ENCODE data around the gene CHST15. TPM values are rescaled to one million over a fixed set of nuclear protein-coding genes. Genes with fewer than 3 reads are reported as not detected.
"Not testable (repeated sequence)": the region's sequence is repeated elsewhere in the genome, so short reads cannot be mapped to it uniquely, and the experiment has no call there.

Gene CHST15
- total and polyA plus RNA-seq, 8 donors, result 2.6 to 30.4 (median 14.6) TPM

- intact Hi-C loops (cut with DNase I; ENCODE audit: low total_unique reads), result no loop called here
- DNase-seq, result no peak
- H3K36me3 ChIP-seq, result no peaks in the 10 kb centered on the region
- H3K4me3 ChIP-seq, result no peak overlapping the region
- TF ChIP-seq CTCF (IDR thresholded peaks at IDR 0.05) (no peak), EP300 (IDR thresholded peaks at IDR 0.05) (no peak), POLR2A (IDR thresholded peaks at IDR 0.05) (no peak), POLR2AphosphoS5 (IDR thresholded peaks at IDR 0.05) (no peak)
- H3K27ac ChIP-seq, result no peak overlapping the region
- peaks cover 0 to 7% (median 0%) of the 10 kb centered on the region in 4 donors for H3K9me3 ChIP-seq
- peaks cover 0 to 28% (median 0%) of the 10 kb centered on the region in 3 donors for H3K27me3 ChIP-seq
- H3K4me1 ChIP-seq, result peaks cover 11 to 16% (median 15%) of the 10 kb centered on the region in 4 donors
- 84 to 100% (median 93%) methylated on average over 2 of the region's 2 CpGs for WGBS, 5 donors
These were observed 8.0 kb upstream of the CHST15 start for GRCh38 chr10:124101351-124101750.

- peaks cover 5 to 14% (median 9%) of the 10 kb centered on the region in 4 donors for H3K4me1 ChIP-seq
- not testable (repeated sequence) for H3K4me3 ChIP-seq
These were observed 7.3 kb upstream of the CHST15 start for GRCh38 chr10:124100651-124101050.

GRCh38 chr10:124100124-124100523, 6.7 kb upstream of the CHST15 start:
- no peak for DNase-seq
- Histone ChIP-seq H3K4me1 (peaks cover 2 to 14% (median 7%) of the 10 kb centered on the region in 4 donors), H3K27me3 (peaks cover 0 to 36% (median 0%) of the 10 kb centered on the region in 3 donors), H3K4me3 (no peak overlapping the region), H3K36me3 (no peaks in the 10 kb centered on the region), H3K9me3 (peaks cover 0 to 7% (median 0%) of the 10 kb centered on the region in 4 donors), H3K27ac (no peak overlapping the region)
- TF ChIP-seq POLR2AphosphoS5 (IDR thresholded peaks at IDR 0.05) (no peak), CTCF (IDR thresholded peaks at IDR 0.05) (no peak), EP300 (IDR thresholded peaks at IDR 0.05) (no peak), POLR2A (IDR thresholded peaks at IDR 0.05) (no peak)
- WGBS, 5 donors, result 92 to 97% (median 93%) methylated on average over 5 of the region's 5 CpGs
- intact Hi-C loops (cut with DNase I; ENCODE audit: low total_unique reads), result no loop called here

More at GRCh38 chr10:124100651-124101050, 7.3 kb upstream of the CHST15 start:
- WGBS, 5 donors, result 89 to 94% (median 91%) methylated on average over 3 of the region's 3 CpGs
- DNase-seq; H3K27ac ChIP-seq; intact Hi-C loops (cut with DNase I; ENCODE audit: low total_unique reads); H3K36me3 ChIP-seq; H3K9me3 ChIP-seq: not testable (repeated sequence)
- peaks cover 0 to 35% (median 0%) of the 10 kb centered on the region in 3 donors for H3K27me3 ChIP-seq

- Histone ChIP-seq H3K36me3 (no peaks in the 10 kb centered on the region), H3K9me3 (peaks cover 0 to 7% (median 0%) of the 10 kb centered on the region in 4 donors), H3K4me1 (peaks cover 0 to 17% (median 7%) of the 10 kb centered on the region in 4 donors), H3K4me3 (no peak overlapping the region), H3K27ac (no peak overlapping the region), H3K27me3 (peaks cover 0 to 36% (median 0%) of the 10 kb centered on the region in 3 donors)
- intact Hi-C loops (cut with DNase I; ENCODE audit: low total_unique reads), result no loop called here
- no peak for TF ChIP-seq POLR2AphosphoS5 (IDR thresholded peaks at IDR 0.05)
- no peak for TF ChIP-seq CTCF (IDR thresholded peaks at IDR 0.05)
- TF ChIP-seq POLR2A (IDR thresholded peaks at IDR 0.05), result no peak
- TF ChIP-seq EP300 (IDR thresholded peaks at IDR 0.05), result no peak
- DNase-seq, result no peak
- WGBS, 5 donors, result 63 to 75% (median 67%) methylated on average over 4 of the region's 4 CpGs
These were observed 6.2 kb upstream of the CHST15 start for GRCh38 chr10:124099604-124100003.

- no peak overlapping the region for H3K27ac ChIP-seq
- H3K4me3 ChIP-seq, result no peak overlapping the region
- H3K27me3 ChIP-seq, result peaks cover 0 to 47% (median 5%) of the 10 kb centered on the region in 3 donors
- no peak for DNase-seq
- peaks cover 9 to 27% (median 17%) of the 10 kb centered on the region in 4 donors for H3K4me1 ChIP-seq
- TF ChIP-seq POLR2AphosphoS5 (IDR thresholded peaks at IDR 0.05), result no peak
- no peak for TF ChIP-seq EP300 (IDR thresholded peaks at IDR 0.05)
- TF ChIP-seq CTCF (IDR thresholded peaks at IDR 0.05), result no peak
- no peak for TF ChIP-seq POLR2A (IDR thresholded peaks at IDR 0.05)
- H3K9me3 ChIP-seq, result peaks cover 0 to 7% (median 0%) of the 10 kb centered on the region in 4 donors
- no peaks in the 10 kb centered on the region for H3K36me3 ChIP-seq
- intact Hi-C loops (cut with DNase I; ENCODE audit: low total_unique reads), result no loop called here
- WGBS, 5 donors, result 83 to 93% (median 89%) methylated on average over 10 of the region's 10 CpGs
These were observed 5.2 kb upstream of the CHST15 start for GRCh38 chr10:124098575-124098974.
